Sigmoid colon (tissue), 7 donors: Measurements from ENCODE around the gene FBP2. TPM values are rescaled to one million over a fixed set of nuclear protein-coding genes. Genes with fewer than 3 reads are reported as not detected.
"Not testable (repeated sequence)": the region's sequence is repeated elsewhere in the genome, so short reads cannot be mapped to it uniquely, and the experiment has no call there.

Experiments used
- DNase-seq: peaks from one replicate; pipeline ENCODE4 v3.0.0-alpha.2; 2019
- H3K27ac ChIP-seq, 4 donors: fragments of 200-600 bp; sonication (generic); one replicate each; pipeline ENCODE4 v1.5.1; 2016 to 2019; ENCODE audit warnings: mild to moderate bottlenecking in 1 of 4
- H3K27me3 ChIP-seq, 3 donors: fragments of 200-600 bp; sonication (generic); one replicate each; pipeline ENCODE4 v1.5.1; 2019; ENCODE audit warnings: mild to moderate bottlenecking in 1 of 3
- H3K36me3 ChIP-seq, 4 donors: fragments of 200-600 bp; sonication (generic); one replicate each; pipeline ENCODE4 v1.5.1; 2016 to 2019
- H3K4me1 ChIP-seq, 4 donors: fragments of 200-600 bp; sonication (generic); one replicate each; pipeline ENCODE4 v1.5.1; 2017 to 2019
- H3K4me3 ChIP-seq, 4 donors: fragments of 200-600 bp; sonication (generic); one replicate each; pipeline ENCODE4 v1.5.1; 2017 to 2019; ENCODE audit warnings: mild to moderate bottlenecking in 2 of 4, moderate library complexity in 1 of 4
- H3K9me3 ChIP-seq, 4 donors: fragments of 200-600 bp in 3 of 4; sonication (generic) in 3 of 4; one replicate each; pipeline versions ENCODE4 v1.5.1 to v1.6.1; 2013 to 2019
- EP300 ChIP-seq, 4 donors: sonication (generic); formaldehyde crosslinking; IDR thresholded peaks; one replicate each; pipeline ENCODE4 v1.6.1; 2017; ENCODE audit warnings: antibody characterized with exemption in 4 of 4
- POLR2A ChIP-seq, 2 donors: fragments of 450-650 bp; IDR thresholded peaks; one replicate each; pipeline ENCODE4 v1.6.1; 2016; ENCODE audit warnings: antibody characterized with exemption in 2 of 2, mild to moderate bottlenecking in 2 of 2, moderate library complexity in 2 of 2
- POLR2AphosphoS5 ChIP-seq, 4 donors: sonication (generic); formaldehyde crosslinking; IDR thresholded peaks; one replicate each; pipeline ENCODE4 v1.6.1; 2017; ENCODE audit warnings: antibody characterized with exemption in 4 of 4
- WGBS, 2 donors: extraction: QIAGEN DNeasy Blood & Tissue Kit; methylation state at CpG; one replicate each; pipeline ENCODE4 v1.1.7; 2013; 5-methylcytosine and 5-hydroxymethylcytosine counted together
- intact Hi-C: fragments of 100-400 bp; cut with DNase I; formaldehyde crosslinking; loops from one replicate; pipeline ENCODE4 v1.15.1; 2023
- polyA plus RNA-seq, 3 donors: library from polyadenylated mRNA; stranded (reverse); fragments of 200-250 nt; gene quantifications; one replicate each; pipeline ENCODE4 v1.2.3, GENCODE V29; 2013
- total RNA-seq, 4 donors: library from RNA; depleted of rRNA; stranded (reverse); fragments of >200 nt; gene quantifications; one replicate each; pipeline ENCODE4 v1.1.0, GENCODE V29; 2016
- TF ChIP-seq, protein P1 (sequence below), 4 experiments: fragments of 450-650 bp in 3 of 4; fragments of 200-600 bp in 1 of 4; IDR thresholded peaks; one replicate each; pipeline ENCODE4 v1.5.1; 2016 to 2019; ENCODE audit warnings: antibody characterized with exemption in 4 of 4, mild to moderate bottlenecking in 3 of 4, moderate library complexity in 2 of 4
- donor health status: healthy with polysubstance abuse.
- donor health status: Bipolar disorder and iron deficiency.
- donor health status: healthy.

FBP2 gene
- total and polyA plus RNA-seq, 7 donors, result 0.04 TPM; not detected in 6

DNA sequence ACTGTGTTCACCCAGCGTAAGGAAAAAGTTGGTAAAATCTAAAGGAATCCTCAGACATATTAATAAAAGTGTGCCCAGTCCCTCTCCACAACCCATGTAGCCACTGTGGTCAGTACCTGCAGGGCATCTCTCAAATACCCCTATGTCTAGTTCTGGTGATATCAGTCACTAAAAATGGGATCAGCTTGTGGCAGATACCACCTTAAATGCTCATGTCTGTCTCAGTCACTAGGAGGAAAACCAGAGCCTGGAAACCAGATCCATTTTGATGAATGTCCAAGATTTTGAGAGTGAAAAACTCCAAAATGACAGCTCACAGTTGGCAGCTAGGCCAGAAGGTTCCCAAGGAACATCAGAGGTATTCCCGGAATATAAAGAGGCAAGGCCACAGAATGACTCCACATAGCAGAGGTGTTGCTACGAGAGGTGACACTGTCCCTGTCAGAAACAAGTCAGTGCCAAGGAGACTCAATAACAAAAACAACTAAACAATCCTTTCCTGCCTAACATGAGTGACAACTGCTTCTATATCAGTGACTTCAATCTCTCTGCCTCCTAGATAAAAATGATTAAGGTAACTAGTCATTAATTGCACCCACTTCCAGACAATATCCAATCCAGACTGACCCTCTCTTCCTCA is 25.3 kb downstream of the FBP2 start:
- Histone ChIP-seq H3K4me1 (no peaks in the 10 kb centered on the region), H3K27me3 (no peaks in the 10 kb centered on the region), H3K36me3 (no peaks in the 10 kb centered on the region), H3K27ac (no peak overlapping the region), H3K4me3 (no peak overlapping the region), H3K9me3 (no peaks in the 10 kb centered on the region)
- no peak for TF ChIP-seq POLR2AphosphoS5 (IDR thresholded peaks at IDR 0.05)
- TF ChIP-seq EP300 (IDR thresholded peaks at IDR 0.05), result no peak
- TF ChIP-seq POLR2A (IDR thresholded peaks at IDR 0.05), result no peak
- TF ChIP-seq, protein P1, sequence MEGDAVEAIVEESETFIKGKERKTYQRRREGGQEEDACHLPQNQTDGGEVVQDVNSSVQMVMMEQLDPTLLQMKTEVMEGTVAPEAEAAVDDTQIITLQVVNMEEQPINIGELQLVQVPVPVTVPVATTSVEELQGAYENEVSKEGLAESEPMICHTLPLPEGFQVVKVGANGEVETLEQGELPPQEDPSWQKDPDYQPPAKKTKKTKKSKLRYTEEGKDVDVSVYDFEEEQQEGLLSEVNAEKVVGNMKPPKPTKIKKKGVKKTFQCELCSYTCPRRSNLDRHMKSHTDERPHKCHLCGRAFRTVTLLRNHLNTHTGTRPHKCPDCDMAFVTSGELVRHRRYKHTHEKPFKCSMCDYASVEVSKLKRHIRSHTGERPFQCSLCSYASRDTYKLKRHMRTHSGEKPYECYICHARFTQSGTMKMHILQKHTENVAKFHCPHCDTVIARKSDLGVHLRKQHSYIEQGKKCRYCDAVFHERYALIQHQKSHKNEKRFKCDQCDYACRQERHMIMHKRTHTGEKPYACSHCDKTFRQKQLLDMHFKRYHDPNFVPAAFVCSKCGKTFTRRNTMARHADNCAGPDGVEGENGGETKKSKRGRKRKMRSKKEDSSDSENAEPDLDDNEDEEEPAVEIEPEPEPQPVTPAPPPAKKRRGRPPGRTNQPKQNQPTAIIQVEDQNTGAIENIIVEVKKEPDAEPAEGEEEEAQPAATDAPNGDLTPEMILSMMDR (IDR thresholded peaks at IDR 0.05), result no peak
- 83 to 93% methylated on average over 3 of the region's 3 CpGs for WGBS, 2 donors
- intact Hi-C loops, result no loop called here
- DNase-seq, result no peak

DNA sequence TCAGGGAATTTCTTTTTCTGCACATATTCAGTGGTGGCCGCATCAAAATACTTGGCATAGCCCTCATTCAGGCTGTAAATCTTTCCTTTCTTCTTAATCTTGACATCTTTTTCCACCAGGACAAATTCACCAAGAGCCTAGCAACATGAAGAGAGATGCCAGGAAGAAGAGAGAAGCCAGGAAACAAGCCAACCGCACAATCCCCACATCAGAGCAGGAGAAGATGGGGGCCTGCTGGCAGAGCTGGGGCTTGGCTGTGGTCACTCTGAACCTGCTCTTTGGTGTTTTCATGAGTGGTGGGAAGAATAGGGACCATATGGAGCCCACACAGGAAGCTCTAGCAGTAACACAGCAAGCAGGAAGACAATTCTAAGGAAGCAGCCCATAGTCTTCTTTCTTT is 26.4 kb downstream of the FBP2 start:
- Histone ChIP-seq H3K27me3 (no peaks in the 10 kb centered on the region), H3K9me3 (no peaks in the 10 kb centered on the region), H3K36me3 (no peaks in the 10 kb centered on the region), H3K4me1 (no peaks in the 10 kb centered on the region), H3K27ac (no peak overlapping the region), H3K4me3 (no peak overlapping the region)
- 85 to 96% methylated on average over 2 of the region's 2 CpGs for WGBS, 2 donors
- TF ChIP-seq POLR2AphosphoS5 (IDR thresholded peaks at IDR 0.05), result no peak
- no peak for TF ChIP-seq POLR2A (IDR thresholded peaks at IDR 0.05)
- TF ChIP-seq, protein P1 (IDR thresholded peaks at IDR 0.05), result no peak
- TF ChIP-seq EP300 (IDR thresholded peaks at IDR 0.05), result no peak
- intact Hi-C loops, result no loop called here
- DNase-seq, result no peak

DNA sequence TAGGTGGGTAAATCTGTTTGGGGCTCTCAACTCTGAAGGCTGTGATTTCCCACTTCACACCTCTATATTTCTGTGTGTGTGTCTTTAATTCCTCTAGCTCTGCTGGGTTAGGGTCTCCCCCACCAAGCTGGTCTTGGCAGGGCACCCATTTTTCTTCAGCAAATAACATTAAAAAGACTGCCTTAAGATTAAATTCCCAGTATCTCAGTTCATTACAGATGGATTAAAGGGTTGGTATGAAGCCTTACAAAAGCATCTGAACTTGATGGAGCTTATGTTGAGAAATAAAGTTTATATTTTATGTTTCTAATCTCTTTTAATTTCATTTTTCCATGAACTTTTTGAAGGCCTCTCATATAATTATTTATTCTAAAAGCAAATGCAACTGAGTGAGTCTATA is 27.1 kb downstream of the FBP2 start:
- Histone ChIP-seq H3K9me3 (no peaks in the 10 kb centered on the region), H3K4me1 (no peaks in the 10 kb centered on the region), H3K27me3 (no peaks in the 10 kb centered on the region), H3K27ac (no peak overlapping the region), H3K4me3 (no peak overlapping the region), H3K36me3 (no peaks in the 10 kb centered on the region)
- DNase-seq, result no peak
- TF ChIP-seq POLR2A (IDR thresholded peaks at IDR 0.05) (no peak), EP300 (IDR thresholded peaks at IDR 0.05) (no peak), POLR2AphosphoS5 (IDR thresholded peaks at IDR 0.05) (no peak)
- TF ChIP-seq, protein P1 (IDR thresholded peaks at IDR 0.05), result no peak
- intact Hi-C loops, result no loop called here

DNA sequence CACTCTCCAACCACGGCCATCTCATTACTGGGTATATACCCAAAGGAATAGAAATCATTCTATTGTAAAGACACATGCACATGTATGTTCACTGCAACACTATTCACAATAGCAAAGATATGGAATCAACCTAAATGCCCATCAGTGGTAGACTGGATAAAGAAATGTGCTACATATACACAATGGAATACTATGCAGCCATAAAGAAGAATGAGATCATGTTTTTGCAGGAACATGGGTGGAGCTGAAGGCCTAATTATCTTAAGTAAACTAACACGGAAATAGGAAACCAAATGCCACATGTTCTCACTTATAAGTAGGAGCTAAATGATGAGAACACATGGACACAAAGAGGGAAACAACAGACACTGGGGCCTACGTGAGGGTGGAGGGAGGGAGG is 29.3 kb downstream of the FBP2 start:
- H3K4me3 ChIP-seq, H3K27ac ChIP-seq, H3K27me3 ChIP-seq, H3K4me1 ChIP-seq, intact Hi-C loops, DNase-seq, H3K36me3 ChIP-seq, H3K9me3 ChIP-seq: not testable (repeated sequence)
- WGBS, 2 donors, result 72 to 76% methylated on average over 3 of the region's 3 CpGs

DNA sequence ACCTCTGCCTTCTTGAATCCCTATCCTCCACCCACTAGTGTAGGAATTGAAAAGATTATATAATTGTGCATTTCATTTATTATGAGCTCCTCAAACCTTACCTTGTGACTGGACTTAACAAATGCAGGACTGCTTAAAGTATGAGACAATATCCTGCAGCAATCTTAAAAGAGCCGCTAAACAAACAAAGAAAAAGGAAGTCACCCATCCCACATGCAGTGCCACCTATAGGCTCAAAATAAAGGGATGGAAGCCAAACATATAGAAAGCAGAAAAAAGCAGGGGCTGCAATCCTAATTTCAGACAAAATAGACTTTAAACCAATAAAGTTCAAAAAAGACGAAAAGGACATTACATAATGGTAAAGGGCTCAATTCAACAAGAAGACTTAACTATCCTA is 30.1 kb downstream of the FBP2 start:
- 68 to 75% methylated on average over 2 of the region's 2 CpGs for WGBS, 2 donors
- intact Hi-C loops, result no loop called here

More for the DNA sequence above, 30.1 kb downstream of the FBP2 start:
- no peak for DNase-seq
- Histone ChIP-seq H3K4me1 (no peaks in the 10 kb centered on the region), H3K27me3 (no peaks in the 10 kb centered on the region), H3K9me3 (no peaks in the 10 kb centered on the region), H3K36me3 (no peaks in the 10 kb centered on the region), H3K4me3 (no peak overlapping the region), H3K27ac (no peak overlapping the region)
- TF ChIP-seq POLR2A (IDR thresholded peaks at IDR 0.05) (no peak), POLR2AphosphoS5 (IDR thresholded peaks at IDR 0.05) (no peak), EP300 (IDR thresholded peaks at IDR 0.05) (no peak)
- TF ChIP-seq, protein P1 (IDR thresholded peaks at IDR 0.05), result no peak
